SK-N-SH (cell line): Measurements from ENCODE around the gene EEF1E1. TPM values are rescaled to one million over a fixed set of nuclear protein-coding genes. Genes with fewer than 3 reads are reported as not detected.

Experiments
- CTCF ChIA-PET: fragments of 300-600, 350-600 bp; formaldehyde crosslinking; extraction: SDS; loops from one replicate; lab custom pipeline; 2021; lab: Yijun Ruan, JAX
- POLR2A ChIA-PET: fragments of 350-600 bp; sonication (Branson Sonifier 250); formaldehyde crosslinking; extraction: SDS; loops from one replicate; lab custom pipeline; 2020; ENCODE audit warnings: antibody characterized with exemption, inconsistent platforms; lab: Yijun Ruan, JAX
- DNase-seq: peaks from one replicate; pipeline ENCODE4 v3.0.0; 2012
- H2AFZ ChIP-seq: fragments of 200-600 bp; sonication (generic); 2 replicates; pipeline ENCODE4 v1.8.1; 2016; ENCODE audit warnings: antibody characterized with exemption, mild to moderate bottlenecking, low read depth
- H3F3A ChIP-seq: fragments of 200-600 bp; sonication (generic); replicated peaks from 2 replicates; pipeline ENCODE3; 2016; ENCODE audit warnings: antibody characterized with exemption, mild to moderate bottlenecking; ENCODE audit not compliant: insufficient read depth
- H3K27ac ChIP-seq, 2 experiments: fragments of 200-500 bp in 1 of 2; fragments of 200-600 bp in 1 of 2; sonication (Bioruptor generic) in 1 of 2; sonication (generic), shearing (Covaris generic) in 1 of 2; 2 replicates each; pipeline versions ENCODE4 v1.5.1 to v1.6.1; 2014 to 2016; ENCODE audit warnings: low read depth in 2 of 2, inconsistent platforms in 1 of 2, low read length in 1 of 2, mild to moderate bottlenecking in 1 of 2, mixed read lengths in 1 of 2
- H3K27me3 ChIP-seq: fragments of 200-600 bp; sonication (generic), shearing (Covaris generic); 2 replicates; pipeline ENCODE4 v1.6.1; 2016; ENCODE audit warnings: mixed run types; ENCODE audit not compliant: insufficient read depth
- H3K36me3 ChIP-seq, 2 experiments: fragments of 200-500 bp in 1 of 2; fragments of 200-600 bp in 1 of 2; sonication (Bioruptor generic) in 1 of 2; sonication (generic) in 1 of 2; replicated peaks in 1 of 2; 2 replicates each; pipeline versions ENCODE3 to v1.5.1; 2014 to 2016; ENCODE audit warnings: low read length in 1 of 2, mild to moderate bottlenecking in 1 of 2; ENCODE audit not compliant: insufficient read depth in 2 of 2, control insufficient read depth in 1 of 2
- H3K4me1 ChIP-seq, 2 experiments: fragments of 200-500 bp in 1 of 2; fragments of 200-600 bp in 1 of 2; sonication (Bioruptor generic) in 1 of 2; sonication (generic), shearing (Covaris generic) in 1 of 2; 2 replicates each; pipeline versions ENCODE4 v1.5.1 to v1.6.1; 2014 to 2016; ENCODE audit warnings: low read depth in 1 of 2, low read length in 1 of 2, mixed run types in 1 of 2; ENCODE audit not compliant: insufficient read depth in 2 of 2, control insufficient read depth in 1 of 2
- H3K4me2 ChIP-seq: fragments of 200-600 bp; sonication (generic), shearing (Covaris generic); 2 replicates; pipeline ENCODE4 v1.6.1; 2017; ENCODE audit warnings: mixed run types
- H3K4me3 ChIP-seq, 2 experiments: fragments of 200-500 bp in 1 of 2; fragments of 200-600 bp in 1 of 2; sonication (Bioruptor generic) in 1 of 2; sonication (generic), shearing (Covaris generic) in 1 of 2; 2 replicates each; pipeline versions ENCODE4 v1.5.1 to v1.8.1; 2014 to 2016; ENCODE audit warnings: low read depth in 2 of 2, inconsistent platforms in 1 of 2, low read length in 1 of 2, mild to moderate bottlenecking in 1 of 2, mixed read lengths in 1 of 2, moderate library complexity in 1 of 2
- H3K79me2 ChIP-seq: fragments of 200-600 bp; sonication (generic); 2 replicates; pipeline ENCODE4 v1.8.1; 2017; ENCODE audit warnings: mild to moderate bottlenecking; ENCODE audit not compliant: insufficient read depth
- H3K9ac ChIP-seq: fragments of 200-600 bp; sonication (generic); 2 replicates; pipeline ENCODE4 v1.6.1; 2017; ENCODE audit warnings: mixed run types
- H3K9me2 ChIP-seq: fragments of 200-600 bp; sonication (generic); 2 replicates; pipeline ENCODE4 v1.6.1; 2017; ENCODE audit warnings: mixed run types
- H3K9me3 ChIP-seq: fragments of 200-600 bp; sonication (generic); 2 replicates; pipeline ENCODE4 v1.6.1; 2017; ENCODE audit warnings: mixed run types, mild to moderate bottlenecking, moderate library complexity
- H4K20me1 ChIP-seq: fragments of 200-600 bp; sonication (generic); 2 replicates; pipeline ENCODE4 v1.6.1; 2017; ENCODE audit warnings: mild to moderate bottlenecking, mixed run types; ENCODE audit not compliant: insufficient read depth
- CHD2 ChIP-seq: fragments of 150-350 bp; IDR thresholded peaks from 2 replicates; pipeline ENCODE4 v1.6.1; 2018; ENCODE audit warnings: low read length; ENCODE audit not compliant: partially characterized antibody
- EP300 ChIP-seq, 2 experiments: IDR thresholded peaks; 2 replicates each; pipeline versions ENCODE4 v1.4.0 to v1.6.1; 2012; ENCODE audit warnings: borderline replicate concordance in 1 of 2, low read depth in 1 of 2, low read length in 1 of 2
- FOXM1 ChIP-seq: IDR thresholded peaks from 2 replicates; pipeline ENCODE4 v1.4.0; 2012; ENCODE audit warnings: low read depth, mild to moderate bottlenecking
- GABPA ChIP-seq: IDR thresholded peaks from 2 replicates; pipeline ENCODE4 v1.4.0; 2012; ENCODE audit warnings: low read depth, mild to moderate bottlenecking
- JUND ChIP-seq: IDR thresholded peaks from 2 replicates; pipeline ENCODE4 v1.4.0; 2012
- MEF2A ChIP-seq: IDR thresholded peaks from 2 replicates; pipeline ENCODE4 v1.4.0; 2012; ENCODE audit warnings: low read depth, borderline replicate concordance
- MXI1 ChIP-seq: IDR thresholded peaks from 2 replicates; pipeline ENCODE4 v1.6.1; 2012; ENCODE audit warnings: mild to moderate bottlenecking, low read depth, low read length, improper control_type of control experiment
- NFIC ChIP-seq: IDR thresholded peaks from 2 replicates; pipeline ENCODE4 v1.4.0; 2012; ENCODE audit warnings: borderline replicate concordance
- PBX3 ChIP-seq: IDR thresholded peaks from 2 replicates; pipeline ENCODE4; 2012
- RAD21 ChIP-seq: IDR thresholded peaks from 2 replicates; pipeline ENCODE4 v1.6.1; 2012; ENCODE audit warnings: mild to moderate bottlenecking, low read length
- RCOR1 ChIP-seq: fragments of 150-350 bp; IDR thresholded peaks from 2 replicates; pipeline ENCODE4 v1.6.1; 2017; ENCODE audit warnings: antibody characterized with exemption, low read length
- RFX5 ChIP-seq: IDR thresholded peaks from 2 replicates; pipeline ENCODE4 v1.6.1; 2012; ENCODE audit warnings: mild to moderate bottlenecking, improper control_type of control experiment, low read length
- SIN3A ChIP-seq: IDR thresholded peaks from 2 replicates; pipeline ENCODE4 v1.6.1; 2012; ENCODE audit warnings: low read depth, mild to moderate bottlenecking, low read length, moderate library complexity, borderline replicate concordance
- SMC3 ChIP-seq: IDR thresholded peaks from 2 replicates; pipeline ENCODE4 v1.6.1; 2012; ENCODE audit warnings: low read depth, low read length, improper control_type of control experiment
- TAF1 ChIP-seq: IDR thresholded peaks from 2 replicates; pipeline ENCODE4 v1.6.1; 2012; ENCODE audit warnings: low read depth, mild to moderate bottlenecking, low read length, moderate library complexity, borderline replicate concordance
- TCF12 ChIP-seq: IDR thresholded peaks from 2 replicates; pipeline ENCODE4 v1.4.0; 2012
- USF2 ChIP-seq: fragments of 150-350 bp; IDR thresholded peaks from 2 replicates; pipeline ENCODE4 v1.6.1; 2017; ENCODE audit warnings: antibody characterized with exemption, low read length, low read depth, borderline replicate concordance
- YY1 ChIP-seq: IDR thresholded peaks from 2 replicates; pipeline ENCODE4 v1.4.0; 2012; ENCODE audit warnings: low read depth, mild to moderate bottlenecking
- WGBS: methylation state at CpG from one replicate; pipeline ENCODE4 v1.1.6; 2017; ENCODE audit warnings: low lambda C conversion rate; 5-methylcytosine and 5-hydroxymethylcytosine counted together
- polyA plus RNA-seq, 3 experiments: library from polyadenylated mRNA; depleted of rRNA; stranded (reverse); fragments of >200 nt; gene quantifications; 2 replicates each; pipeline ENCODE4 v1.2.3, GENCODE V29; 2012
- TF ChIP-seq, protein P1 (sequence below): fragments of 200-600 bp; sonication (generic); IDR thresholded peaks from 2 replicates; pipeline ENCODE4 v1.6.1; 2017; ENCODE audit warnings: antibody characterized with exemption, mild to moderate bottlenecking, moderate library complexity
- TF ChIP-seq, protein P2 (sequence below): IDR thresholded peaks from 2 replicates; pipeline ENCODE4 v1.4.0; 2012; ENCODE audit warnings: low read depth, borderline replicate concordance
- TF ChIP-seq, protein P3 (sequence below): IDR thresholded peaks from 2 replicates; pipeline ENCODE4 v1.4.0; 2012; ENCODE audit warnings: low read depth
- TF ChIP-seq, protein P4 (sequence below): IDR thresholded peaks from 2 replicates; pipeline ENCODE4 v1.4.0; 2012; ENCODE audit warnings: low read depth, borderline replicate concordance

EEF1E1 gene
- polyA plus RNA-seq, 1 of the 3 experiments (the other 2 are of a cell fraction) = 60.8 TPM

GRCh38 chr6:8075185-8075584, 27.2 kb downstream of the EEF1E1 start:
- no peaks in the 10 kb centered on the region for H3K27me3 ChIP-seq
- H3K9ac ChIP-seq = no peak overlapping the region
- 93% methylated on average over 4 of the region's 4 CpGs for WGBS
- H3K36me3 ChIP-seq = peaks cover 4 to 5% of the 10 kb centered on the region in 2 experiments
- no peak overlapping the region for H3K27ac ChIP-seq
- no peaks in the 10 kb centered on the region for H3K9me3 ChIP-seq
- no peak overlapping the region for H3K4me3 ChIP-seq
- TF ChIP-seq EP300 (IDR thresholded peaks at IDR 0.05; ENCODE audit: borderline replicate concordance in 1 of 2, low read depth in 1 of 2, low read length in 1 of 2) (no peak), RFX5 (no peak), JUND (no peak), SIN3A (no peak), USF2 (no peak), MEF2A (no peak), RCOR1 (no peak), YY1 (no peak), TAF1 (no peak), RAD21 (no peak)
- TF ChIP-seq, protein P1, sequence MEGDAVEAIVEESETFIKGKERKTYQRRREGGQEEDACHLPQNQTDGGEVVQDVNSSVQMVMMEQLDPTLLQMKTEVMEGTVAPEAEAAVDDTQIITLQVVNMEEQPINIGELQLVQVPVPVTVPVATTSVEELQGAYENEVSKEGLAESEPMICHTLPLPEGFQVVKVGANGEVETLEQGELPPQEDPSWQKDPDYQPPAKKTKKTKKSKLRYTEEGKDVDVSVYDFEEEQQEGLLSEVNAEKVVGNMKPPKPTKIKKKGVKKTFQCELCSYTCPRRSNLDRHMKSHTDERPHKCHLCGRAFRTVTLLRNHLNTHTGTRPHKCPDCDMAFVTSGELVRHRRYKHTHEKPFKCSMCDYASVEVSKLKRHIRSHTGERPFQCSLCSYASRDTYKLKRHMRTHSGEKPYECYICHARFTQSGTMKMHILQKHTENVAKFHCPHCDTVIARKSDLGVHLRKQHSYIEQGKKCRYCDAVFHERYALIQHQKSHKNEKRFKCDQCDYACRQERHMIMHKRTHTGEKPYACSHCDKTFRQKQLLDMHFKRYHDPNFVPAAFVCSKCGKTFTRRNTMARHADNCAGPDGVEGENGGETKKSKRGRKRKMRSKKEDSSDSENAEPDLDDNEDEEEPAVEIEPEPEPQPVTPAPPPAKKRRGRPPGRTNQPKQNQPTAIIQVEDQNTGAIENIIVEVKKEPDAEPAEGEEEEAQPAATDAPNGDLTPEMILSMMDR = no peak
- TF ChIP-seq, protein P2, sequence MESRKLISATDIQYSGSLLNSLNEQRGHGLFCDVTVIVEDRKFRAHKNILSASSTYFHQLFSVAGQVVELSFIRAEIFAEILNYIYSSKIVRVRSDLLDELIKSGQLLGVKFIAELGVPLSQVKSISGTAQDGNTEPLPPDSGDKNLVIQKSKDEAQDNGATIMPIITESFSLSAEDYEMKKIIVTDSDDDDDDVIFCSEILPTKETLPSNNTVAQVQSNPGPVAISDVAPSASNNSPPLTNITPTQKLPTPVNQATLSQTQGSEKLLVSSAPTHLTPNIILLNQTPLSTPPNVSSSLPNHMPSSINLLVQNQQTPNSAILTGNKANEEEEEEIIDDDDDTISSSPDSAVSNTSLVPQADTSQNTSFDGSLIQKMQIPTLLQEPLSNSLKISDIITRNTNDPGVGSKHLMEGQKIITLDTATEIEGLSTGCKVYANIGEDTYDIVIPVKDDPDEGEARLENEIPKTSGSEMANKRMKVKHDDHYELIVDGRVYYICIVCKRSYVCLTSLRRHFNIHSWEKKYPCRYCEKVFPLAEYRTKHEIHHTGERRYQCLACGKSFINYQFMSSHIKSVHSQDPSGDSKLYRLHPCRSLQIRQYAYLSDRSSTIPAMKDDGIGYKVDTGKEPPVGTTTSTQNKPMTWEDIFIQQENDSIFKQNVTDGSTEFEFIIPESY = no peak
- TF ChIP-seq, protein P3, sequence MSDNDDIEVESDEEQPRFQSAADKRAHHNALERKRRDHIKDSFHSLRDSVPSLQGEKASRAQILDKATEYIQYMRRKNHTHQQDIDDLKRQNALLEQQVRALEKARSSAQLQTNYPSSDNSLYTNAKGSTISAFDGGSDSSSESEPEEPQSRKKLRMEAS = no peak
- TF ChIP-seq, all 33 proteins: peak for 0
- Histone ChIP-seq H3K79me2 (no peaks in the 10 kb centered on the region), H4K20me1 (no peaks in the 10 kb centered on the region), H3K4me2 (no peak overlapping the region), H3K4me1 (no peaks in the 10 kb centered on the region; a peak in 1 of 4 replicates), H3K9me2 (no peaks in the 10 kb centered on the region), H3F3A (no peaks in the 10 kb centered on the region), H2AFZ (no peak overlapping the region)
- no peak for DNase-seq
- CTCF ChIA-PET = no interaction called here
- POLR2A ChIA-PET = no interaction called here

- Histone ChIP-seq H3K9me3 (no peaks in the 10 kb centered on the region), H4K20me1 (no peaks in the 10 kb centered on the region), H3K79me2 (no peaks in the 10 kb centered on the region), H3K9me2 (no peaks in the 10 kb centered on the region), H3F3A (no peaks in the 10 kb centered on the region), H3K36me3 (peaks cover 0 to 4% of the 10 kb centered on the region in 2 experiments), H3K27ac (no peak overlapping the region), H2AFZ (no peak overlapping the region), H3K9ac (no peak overlapping the region), H3K4me1 (0 out of 4 replicates have a peak, but pooled peaks cover 0 to 4% of the 10 kb centered on the region in 2 experiments), H3K27me3 (no peaks in the 10 kb centered on the region), H3K4me2 (no peak overlapping the region), H3K4me3 (no peak overlapping the region)
- 81% methylated on average over 4 of the region's 4 CpGs for WGBS
- CTCF ChIA-PET = interaction anchor here (1.2 kb wide), 1 partner anchor 10 kb away, joined by 3 read pairs; no protein-coding TSS in a partner anchor
- DNase-seq = no peak
- POLR2A ChIA-PET = no interaction called here
- TF ChIP-seq GABPA (no peak), SMC3 (no peak), JUND (no peak), PBX3 (no peak), SIN3A (no peak), MEF2A (no peak), TCF12 (no peak), RCOR1 (no peak), FOXM1 (no peak), CHD2 (no peak), RAD21 (no peak), MXI1 (no peak), YY1 (no peak), NFIC (no peak)
- TF ChIP-seq, protein P3 = no peak
- TF ChIP-seq, protein P4, sequence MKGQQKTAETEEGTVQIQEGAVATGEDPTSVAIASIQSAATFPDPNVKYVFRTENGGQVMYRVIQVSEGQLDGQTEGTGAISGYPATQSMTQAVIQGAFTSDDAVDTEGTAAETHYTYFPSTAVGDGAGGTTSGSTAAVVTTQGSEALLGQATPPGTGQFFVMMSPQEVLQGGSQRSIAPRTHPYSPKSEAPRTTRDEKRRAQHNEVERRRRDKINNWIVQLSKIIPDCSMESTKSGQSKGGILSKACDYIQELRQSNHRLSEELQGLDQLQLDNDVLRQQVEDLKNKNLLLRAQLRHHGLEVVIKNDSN = no peak
These were observed 28.1 kb downstream of the EEF1E1 start for GRCh38 chr6:8074213-8074612.
